Measurements from ENCODE around the gene ALAS1.
A peak's percentile ranks its signal among the peaks of the same experiment; 100 is the strongest.

ALAS1 gene

GRCh38 chr3:52231502-52232278 lies 33.7 kb downstream of the ALAS1 start:
- H3K27me3 ChIP-seq (replicated peaks; ENCODE audit: control insufficient read depth, insufficient read depth, low read length) = no peaks in the 10 kb centered on the region
- H3K36me3 ChIP-seq (ENCODE audit: control insufficient read depth, insufficient read depth, low read length, severe bottlenecking) = peaks cover 67% of the 10 kb centered on the region
- H3K4me1 ChIP-seq (ENCODE audit: control insufficient read depth, insufficient read depth, low read length) = peaks cover 22% of the 10 kb centered on the region
- H3K9ac ChIP-seq (ENCODE audit: low read length) = no peak overlapping the region
- no peak overlapping the region for H3K4me3 ChIP-seq (ENCODE audit: low read length)
- peak; percentile 75 for DNase-seq (ENCODE audit: low read depth)
- no peaks in the 10 kb centered on the region for H3K9me3 ChIP-seq (ENCODE audit: control insufficient read depth, low read length)

DNA sequence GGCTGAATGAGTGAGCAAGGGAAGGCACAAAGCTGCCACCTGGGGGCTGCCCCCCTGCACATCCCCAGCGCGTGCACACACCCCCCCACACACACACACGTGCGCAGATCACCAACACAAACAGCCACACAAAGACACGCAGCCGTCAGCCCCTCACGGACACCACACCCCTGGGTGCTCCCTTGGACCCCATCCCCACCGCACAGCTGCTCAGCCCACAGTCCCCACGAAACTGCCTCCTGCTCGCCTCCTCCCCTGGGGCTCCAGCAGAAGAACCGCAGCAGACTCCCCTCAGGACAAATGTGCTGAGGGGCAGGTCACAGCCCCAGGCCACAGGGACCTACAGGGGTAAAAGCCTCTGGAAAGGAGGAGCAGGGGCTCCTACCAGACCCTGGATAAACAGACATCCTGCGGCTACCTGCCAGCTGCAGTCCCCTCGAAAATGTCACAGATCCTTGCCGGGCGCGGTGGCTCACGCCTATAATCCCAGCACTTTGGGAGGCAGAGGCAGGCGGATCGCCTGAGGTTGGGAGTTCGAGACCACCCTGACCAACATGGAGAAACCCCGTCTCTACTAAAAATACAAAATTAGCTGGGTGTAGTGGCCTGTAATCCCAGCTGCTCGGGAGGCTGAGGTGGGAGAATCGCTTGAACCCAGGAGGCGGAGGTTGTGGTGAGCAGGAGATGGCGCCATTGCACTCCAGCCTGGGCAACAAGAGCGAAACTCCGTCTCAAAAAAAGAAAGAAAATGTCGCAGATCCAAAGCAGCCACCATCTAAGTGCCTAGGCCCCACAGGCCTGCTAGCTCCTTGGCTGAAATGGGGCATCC lies 34.5 kb downstream of the ALAS1 start:
- no peaks in the 10 kb centered on the region for H3K9me3 ChIP-seq (ENCODE audit: control insufficient read depth, low read length)
- peaks cover 29% of the 10 kb centered on the region for H3K4me1 ChIP-seq (ENCODE audit: control insufficient read depth, insufficient read depth, low read length)
- no peak overlapping the region for H3K4me3 ChIP-seq (ENCODE audit: low read length)
- DNase-seq (ENCODE audit: low read depth) = no peak
- H3K27me3 ChIP-seq (replicated peaks; ENCODE audit: control insufficient read depth, insufficient read depth, low read length) = no peaks in the 10 kb centered on the region
- peaks cover 67% of the 10 kb centered on the region for H3K36me3 ChIP-seq (ENCODE audit: control insufficient read depth, insufficient read depth, low read length, severe bottlenecking)
- H3K9ac ChIP-seq (ENCODE audit: low read length) = peak overlapping the region; percentile 60

- Histone ChIP-seq H3K27me3 (replicated peaks; ENCODE audit: control insufficient read depth, insufficient read depth, low read length) (no peaks in the 10 kb centered on the region), H3K36me3 (ENCODE audit: control insufficient read depth, insufficient read depth, low read length, severe bottlenecking) (peaks cover 61% of the 10 kb centered on the region), H3K4me3 (ENCODE audit: low read length) (no peak overlapping the region), H3K9me3 (ENCODE audit: control insufficient read depth, low read length) (no peaks in the 10 kb centered on the region), H3K4me1 (ENCODE audit: control insufficient read depth, insufficient read depth, low read length) (peaks cover 35% of the 10 kb centered on the region), H3K9ac (ENCODE audit: low read length) (peak overlapping the region; percentile 60)
- DNase-seq (ENCODE audit: low read depth) = no peak
Observed at GRCh38 chr3:52233108-52233591, 35.2 kb downstream of the ALAS1 start.

- no peak for DNase-seq (ENCODE audit: low read depth)
- peaks cover 36% of the 10 kb centered on the region for H3K4me1 ChIP-seq (ENCODE audit: control insufficient read depth, insufficient read depth, low read length)
- H3K27me3 ChIP-seq (replicated peaks; ENCODE audit: control insufficient read depth, insufficient read depth, low read length) = no peaks in the 10 kb centered on the region
- H3K4me3 ChIP-seq (ENCODE audit: low read length) = no peak overlapping the region
- H3K36me3 ChIP-seq (ENCODE audit: control insufficient read depth, insufficient read depth, low read length, severe bottlenecking) = peaks cover 55% of the 10 kb centered on the region
- no peaks in the 10 kb centered on the region for H3K9me3 ChIP-seq (ENCODE audit: control insufficient read depth, low read length)
- H3K9ac ChIP-seq (ENCODE audit: low read length) = peak overlapping the region; percentile 39
Observed at GRCh38 chr3:52233968-52234367, 36.0 kb downstream of the ALAS1 start.

DNA sequence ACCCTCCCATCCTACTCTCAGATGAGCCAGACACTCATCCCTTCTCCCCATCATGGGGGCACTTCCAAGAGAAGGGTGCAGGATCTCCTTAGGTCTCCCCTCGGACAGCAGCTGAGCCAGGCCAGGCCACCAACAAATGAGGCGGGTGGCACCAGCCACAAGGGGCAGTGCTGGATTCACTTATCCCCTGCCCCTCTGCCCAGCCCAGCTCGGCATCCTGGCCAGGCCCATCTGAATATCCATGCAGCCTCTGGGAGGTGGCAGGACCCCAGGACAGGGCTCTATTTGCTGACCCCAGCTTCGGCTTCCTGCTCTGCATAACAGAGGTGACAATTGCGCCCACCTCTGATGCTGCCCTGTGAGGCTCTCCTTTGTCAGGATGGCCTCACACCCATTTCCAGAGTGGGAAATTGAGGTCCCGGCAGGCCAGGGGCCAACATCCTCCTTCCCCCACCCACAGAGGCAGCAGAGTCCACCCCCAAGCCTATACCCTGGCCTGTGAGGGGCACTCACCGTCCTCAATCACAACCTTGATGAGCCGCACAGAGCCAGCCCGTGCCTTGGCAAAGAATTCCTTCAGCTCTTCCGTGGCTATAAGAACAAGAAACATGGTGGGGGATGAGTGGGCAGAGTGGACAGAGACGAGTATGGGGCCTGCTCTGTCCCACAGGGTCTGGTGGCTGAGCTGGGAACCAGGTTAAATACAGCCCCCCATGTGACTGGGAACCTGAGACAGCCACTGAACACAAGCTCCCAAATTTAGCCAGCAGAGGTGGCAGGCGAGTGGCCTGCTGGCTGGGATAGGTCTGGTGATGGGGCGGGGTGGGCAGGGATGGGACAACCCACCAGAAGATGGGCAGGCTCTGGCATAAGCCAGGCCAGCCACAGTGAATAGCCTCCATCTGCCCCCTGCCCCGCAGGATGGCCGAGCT lies 36.8 kb downstream of the ALAS1 start:
- H3K9ac ChIP-seq (ENCODE audit: low read length) = peak overlapping the region; percentile 39
- no peaks in the 10 kb centered on the region for H3K27me3 ChIP-seq (replicated peaks; ENCODE audit: control insufficient read depth, insufficient read depth, low read length)
- H3K9me3 ChIP-seq (ENCODE audit: control insufficient read depth, low read length) = no peaks in the 10 kb centered on the region
- H3K4me3 ChIP-seq (ENCODE audit: low read length) = no peak overlapping the region
- H3K4me1 ChIP-seq (ENCODE audit: control insufficient read depth, insufficient read depth, low read length) = peaks cover 37% of the 10 kb centered on the region
- peaks cover 47% of the 10 kb centered on the region for H3K36me3 ChIP-seq (ENCODE audit: control insufficient read depth, insufficient read depth, low read length, severe bottlenecking)
- no peak for DNase-seq (ENCODE audit: low read depth)

GRCh38 chr3:52236424-52236886 lies 38.5 kb downstream of the ALAS1 start:
- Histone ChIP-seq H3K27me3 (replicated peaks; ENCODE audit: control insufficient read depth, insufficient read depth, low read length) (no peaks in the 10 kb centered on the region), H3K36me3 (ENCODE audit: control insufficient read depth, insufficient read depth, low read length, severe bottlenecking) (peaks cover 30% of the 10 kb centered on the region), H3K4me1 (ENCODE audit: control insufficient read depth, insufficient read depth, low read length) (peaks cover 51% of the 10 kb centered on the region), H3K4me3 (ENCODE audit: low read length) (peak overlapping the region; percentile 87), H3K9ac (ENCODE audit: low read length) (peak overlapping the region; percentile 82), H3K9me3 (ENCODE audit: control insufficient read depth, low read length) (no peaks in the 10 kb centered on the region)
- DNase-seq (ENCODE audit: low read depth) = no peak

DNA sequence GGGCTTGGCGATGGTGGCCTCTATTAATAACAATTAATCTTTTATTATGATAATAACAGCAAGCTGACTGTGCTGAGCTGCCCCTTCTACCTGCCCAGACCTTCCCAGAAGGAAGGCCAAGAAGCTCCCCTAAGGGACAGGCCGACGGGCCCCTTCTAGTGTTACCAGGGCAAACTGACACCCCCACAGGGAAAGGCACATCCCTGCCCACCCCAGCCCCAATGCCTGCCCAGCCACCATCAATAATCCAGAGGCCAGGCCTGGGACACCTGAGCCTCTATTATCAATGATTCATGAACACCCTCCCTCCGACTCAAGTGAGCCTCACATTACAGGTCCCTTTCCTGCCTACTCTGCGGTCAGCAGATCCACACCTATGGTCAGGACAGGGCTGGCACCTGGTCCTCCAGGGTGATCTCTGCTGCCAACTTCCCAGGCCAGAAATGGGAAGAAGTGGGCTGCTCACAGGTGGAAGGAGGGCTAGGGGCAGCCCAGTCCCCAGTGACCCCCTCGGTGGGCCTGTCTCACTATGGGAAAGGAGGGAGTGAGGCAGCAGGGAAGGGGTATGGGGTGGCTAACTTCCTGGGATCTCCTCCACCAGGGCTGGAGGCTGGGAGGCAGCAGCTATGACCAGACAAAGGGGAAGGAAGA lies 39.2 kb downstream of the ALAS1 start:
- no peaks in the 10 kb centered on the region for H3K27me3 ChIP-seq (replicated peaks; ENCODE audit: control insufficient read depth, insufficient read depth, low read length)
- H3K4me3 ChIP-seq (ENCODE audit: low read length) = peak overlapping the region; percentile 87
- DNase-seq (ENCODE audit: low read depth) = no peak
- H3K36me3 ChIP-seq (ENCODE audit: control insufficient read depth, insufficient read depth, low read length, severe bottlenecking) = peaks cover 25% of the 10 kb centered on the region
- peaks cover 51% of the 10 kb centered on the region for H3K4me1 ChIP-seq (ENCODE audit: control insufficient read depth, insufficient read depth, low read length)
- no peaks in the 10 kb centered on the region for H3K9me3 ChIP-seq (ENCODE audit: control insufficient read depth, low read length)
- H3K9ac ChIP-seq (ENCODE audit: low read length) = peak overlapping the region; percentile 82

- Histone ChIP-seq H3K4me1 (ENCODE audit: control insufficient read depth, insufficient read depth, low read length) (peaks cover 51% of the 10 kb centered on the region), H3K27me3 (replicated peaks; ENCODE audit: control insufficient read depth, insufficient read depth, low read length) (no peaks in the 10 kb centered on the region), H3K9me3 (ENCODE audit: control insufficient read depth, low read length) (no peaks in the 10 kb centered on the region), H3K4me3 (ENCODE audit: low read length) (peak overlapping the region; percentile 87), H3K36me3 (ENCODE audit: control insufficient read depth, insufficient read depth, low read length, severe bottlenecking) (peaks cover 19% of the 10 kb centered on the region), H3K9ac (ENCODE audit: low read length) (peak overlapping the region; percentile 99)
- DNase-seq (ENCODE audit: low read depth) = peak; percentile 92
Observed at GRCh38 chr3:52237657-52238172, 39.8 kb downstream of the ALAS1 start.

GRCh38 chr3:52238193-52238760 lies 40.3 kb downstream of the ALAS1 start:
- H3K9ac ChIP-seq (ENCODE audit: low read length) = peak overlapping the region; percentile 99
- peak overlapping the region; percentile 87 for H3K4me3 ChIP-seq (ENCODE audit: low read length)
- peaks cover 51% of the 10 kb centered on the region for H3K4me1 ChIP-seq (ENCODE audit: control insufficient read depth, insufficient read depth, low read length)
- H3K36me3 ChIP-seq (ENCODE audit: control insufficient read depth, insufficient read depth, low read length, severe bottlenecking) = peaks cover 14% of the 10 kb centered on the region
- peak; percentile 30 for DNase-seq (ENCODE audit: low read depth)
- H3K9me3 ChIP-seq (ENCODE audit: control insufficient read depth, low read length) = no peaks in the 10 kb centered on the region
- H3K27me3 ChIP-seq (replicated peaks; ENCODE audit: control insufficient read depth, insufficient read depth, low read length) = no peaks in the 10 kb centered on the region
